GM21619 (cell line): Measurements from ENCODE around the gene KLHL33.

Experiments used
- ATAC-seq: cut with Tn5 transposase; IDR thresholded peaks from one replicate; pipeline ENCODE4 v1.9.1; 2021; ENCODE audit not compliant: unreplicated experiment

KLHL33 gene

DNA sequence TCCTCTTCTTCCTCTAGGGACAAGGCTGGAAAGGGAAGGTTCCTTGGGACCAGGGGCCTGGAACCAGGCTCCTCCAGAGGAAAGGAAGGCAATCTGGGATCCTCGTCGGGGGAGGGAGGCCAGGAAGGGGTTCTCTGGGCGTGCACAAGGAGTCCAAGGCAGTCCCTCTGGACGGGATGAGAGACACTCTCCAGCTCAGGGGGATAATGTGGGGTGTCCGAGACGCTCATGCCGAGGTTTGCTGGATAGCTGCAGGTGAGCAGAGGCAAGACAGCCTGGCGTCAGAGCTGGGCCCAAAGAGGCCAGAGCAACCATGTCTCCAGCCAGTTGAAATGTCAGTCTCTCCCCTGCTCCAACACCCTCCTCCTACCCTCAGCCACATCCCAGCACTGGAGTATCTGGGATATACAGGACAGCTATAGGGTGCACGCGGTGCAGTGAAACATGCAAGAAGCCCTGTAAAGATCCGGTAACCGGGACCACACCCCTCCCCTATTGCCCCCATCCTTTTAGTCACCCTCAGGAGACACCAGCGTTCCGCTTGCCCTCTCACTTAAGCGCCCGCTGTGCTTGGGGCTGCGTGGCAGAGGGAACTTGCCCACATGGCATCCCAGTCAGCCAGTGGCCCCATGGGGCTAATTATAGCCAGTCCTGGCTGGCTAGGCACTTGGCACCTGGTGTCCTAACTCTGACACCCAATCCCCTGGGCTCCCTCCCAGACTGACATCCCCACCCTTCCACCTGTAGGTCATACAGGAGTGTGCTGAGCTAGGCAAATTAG lies at the start of gene KLHL33:
TSS of gene KLHL33 (minus strand) at position 585 of the 781 bp plus-strand sequence. CDS start at position 230, 355 bp downstream.
- ATAC-seq = no peak

- ATAC-seq = no peak
Measured at GRCh38 chr14:20482382-20482781, 46.4 kb upstream of the KLHL33 start.

GRCh38 chr14:20478894-20479293 lies 42.9 kb upstream of the KLHL33 start:
- ATAC-seq = no peak

DNA sequence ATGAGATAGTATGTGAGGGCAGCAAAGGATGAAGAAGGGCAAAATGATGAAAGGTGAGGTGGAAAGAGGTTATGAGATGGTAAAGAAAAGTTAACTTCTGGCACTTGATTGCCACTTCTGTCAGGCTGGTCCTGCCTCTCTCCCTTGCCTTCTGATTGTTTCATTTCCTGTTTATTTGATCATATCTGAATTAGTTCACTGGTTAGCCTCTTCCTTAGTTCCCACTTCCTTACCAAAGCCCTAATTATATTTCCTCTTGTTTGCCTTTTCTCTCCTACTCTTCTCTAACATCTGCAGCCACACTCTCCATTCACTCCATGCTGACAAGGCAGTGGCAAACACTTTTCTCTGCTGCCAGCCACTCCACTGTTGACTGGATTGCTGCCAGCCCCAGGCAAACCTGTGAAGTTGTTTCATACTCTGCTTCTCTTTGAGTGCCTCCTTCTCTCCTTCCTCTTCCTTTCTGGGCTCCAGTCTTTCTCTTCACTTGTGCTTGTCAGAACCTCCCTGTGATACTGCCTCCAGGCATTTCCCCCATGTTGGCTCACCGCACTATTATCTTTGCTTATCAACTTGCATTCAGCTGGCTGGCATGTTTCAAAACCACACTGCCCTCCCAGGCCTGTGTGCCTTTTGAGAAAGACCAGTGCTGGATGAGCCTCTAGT lies 41.4 kb upstream of the KLHL33 start:
- ATAC-seq = no peak

GRCh38 chr14:20476776-20477175 lies 40.8 kb upstream of the KLHL33 start:
- ATAC-seq = no peak

DNA sequence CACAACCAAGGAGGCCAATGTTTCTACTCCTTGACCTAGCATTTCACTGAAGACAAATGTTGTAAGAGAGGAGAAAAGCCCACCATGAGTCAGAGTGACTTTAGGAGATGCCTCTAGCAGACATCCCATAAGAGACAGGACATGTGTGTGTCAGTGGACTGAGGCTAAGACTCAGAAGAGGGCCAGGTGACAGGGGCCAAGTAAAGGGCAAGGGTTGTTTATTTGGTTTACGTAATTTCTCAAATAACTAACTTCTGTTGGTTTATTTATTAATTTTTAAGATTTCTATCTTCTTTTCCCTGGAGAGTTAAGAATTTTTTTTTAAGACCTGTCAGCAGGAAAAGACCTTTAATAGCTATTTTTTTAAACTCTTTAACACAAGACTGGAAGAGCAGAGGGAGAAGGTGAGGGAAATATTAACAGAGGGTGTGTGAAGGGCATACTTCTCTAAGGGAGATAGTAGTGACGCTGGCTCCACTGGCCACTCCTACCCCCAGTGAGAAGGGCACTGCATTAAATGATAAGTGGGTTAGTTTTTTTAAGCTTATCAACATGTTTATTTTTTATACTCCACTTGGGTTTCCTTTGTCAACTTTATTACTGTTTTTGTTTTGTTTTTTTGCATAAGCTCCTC lies 36.7 kb upstream of the KLHL33 start:
- ATAC-seq = no peak

GRCh38 chr14:20470603-20470901 lies 34.6 kb upstream of the KLHL33 start:
- no peak for ATAC-seq

DNA sequence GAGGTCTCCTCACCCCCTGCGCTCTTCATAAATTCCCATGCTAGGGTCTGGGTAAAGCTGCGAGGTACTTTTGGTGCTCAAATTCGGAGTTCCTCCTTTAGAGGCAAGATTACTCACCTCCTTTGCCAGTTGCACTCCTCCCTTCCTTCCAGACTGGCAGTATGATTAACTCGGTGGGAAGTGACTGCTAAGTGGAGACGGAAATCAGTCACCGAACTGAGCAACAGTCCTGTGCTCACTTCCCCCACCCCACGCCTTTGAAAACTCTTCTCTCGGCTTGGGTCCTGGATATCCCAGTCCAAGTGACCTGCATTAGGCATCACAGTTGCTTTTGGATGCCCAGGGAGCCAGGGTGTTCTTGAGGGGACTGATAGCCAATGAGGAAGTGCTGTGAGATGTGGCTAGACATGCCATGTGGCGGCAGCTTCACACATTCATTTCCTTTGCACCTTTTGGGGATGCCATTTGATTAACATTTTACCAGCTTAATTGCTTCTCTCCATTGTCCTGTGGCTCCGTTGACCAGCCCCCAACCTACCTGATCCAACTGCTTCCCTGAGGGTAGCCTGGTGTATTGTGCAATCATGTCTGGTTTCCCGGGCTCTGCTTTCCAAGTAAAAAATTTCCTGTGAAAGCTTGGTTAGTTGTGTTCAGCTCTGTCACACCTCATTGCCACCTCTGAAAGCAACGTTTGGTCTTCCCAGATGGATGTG lies 34.1 kb upstream of the KLHL33 start:
- peak; percentile 44 for ATAC-seq

DNA sequence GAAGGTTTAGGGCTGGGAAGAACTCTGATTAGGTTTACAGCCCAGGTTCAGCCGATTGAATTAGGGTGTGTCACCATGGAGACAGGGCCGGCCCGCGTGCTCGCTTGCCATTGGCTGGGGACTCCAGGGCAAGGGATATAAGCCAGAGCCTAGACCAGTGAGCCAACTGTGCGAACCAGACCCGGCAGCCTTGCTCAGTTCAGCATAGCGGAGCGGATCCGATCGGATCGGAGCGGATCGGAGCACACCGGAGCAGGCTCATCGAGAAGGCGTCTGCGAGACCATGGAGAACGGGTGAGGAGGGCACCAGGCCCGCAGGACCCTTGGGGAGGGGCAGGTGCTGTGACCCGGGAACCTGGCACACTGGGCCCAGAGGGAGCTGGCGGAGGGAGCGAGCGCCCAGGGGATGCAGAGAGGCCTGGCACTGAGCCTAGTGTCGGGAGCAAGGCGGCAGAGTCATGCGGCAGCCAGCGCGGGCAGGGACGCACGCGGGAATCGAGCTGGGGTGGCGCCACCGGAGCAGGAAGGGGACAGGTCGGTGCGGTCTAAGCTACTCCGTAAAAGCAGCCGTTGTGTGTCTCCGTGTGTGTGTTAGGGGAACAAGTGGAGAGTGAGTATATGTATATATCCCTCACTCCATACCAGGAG lies 33.4 kb upstream of the KLHL33 start, which contains the start of gene PNP:
TSS of gene PNP (plus strand) at position 165 of the 648 bp plus-strand sequence. CDS start at position 284, 119 bp downstream.
- peak; percentile 94 for ATAC-seq

DNA sequence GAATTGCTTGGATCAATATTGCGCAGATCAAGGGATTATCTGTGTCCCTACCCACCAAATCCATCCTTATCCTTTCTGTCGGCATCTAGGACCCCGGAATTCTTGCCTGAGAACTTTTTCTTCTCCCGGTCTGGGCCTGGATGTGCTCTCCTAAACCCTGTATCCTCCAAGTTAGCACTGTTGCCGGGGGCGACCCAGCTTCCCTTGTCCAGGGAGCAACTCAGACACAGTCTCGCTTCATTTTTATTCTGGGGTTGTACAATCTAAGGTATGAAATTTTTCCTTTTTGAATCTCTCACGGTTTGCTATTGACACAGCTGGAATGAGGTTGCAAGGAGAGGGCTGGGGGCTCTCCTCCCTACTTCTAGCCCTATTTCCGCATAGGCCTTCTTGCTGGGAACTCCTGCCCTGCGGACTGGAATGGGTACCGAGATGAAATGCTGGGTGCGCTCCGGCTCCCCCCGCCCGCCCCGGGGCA lies 32.8 kb upstream of the KLHL33 start:
- ATAC-seq = peak; percentile 6

DNA sequence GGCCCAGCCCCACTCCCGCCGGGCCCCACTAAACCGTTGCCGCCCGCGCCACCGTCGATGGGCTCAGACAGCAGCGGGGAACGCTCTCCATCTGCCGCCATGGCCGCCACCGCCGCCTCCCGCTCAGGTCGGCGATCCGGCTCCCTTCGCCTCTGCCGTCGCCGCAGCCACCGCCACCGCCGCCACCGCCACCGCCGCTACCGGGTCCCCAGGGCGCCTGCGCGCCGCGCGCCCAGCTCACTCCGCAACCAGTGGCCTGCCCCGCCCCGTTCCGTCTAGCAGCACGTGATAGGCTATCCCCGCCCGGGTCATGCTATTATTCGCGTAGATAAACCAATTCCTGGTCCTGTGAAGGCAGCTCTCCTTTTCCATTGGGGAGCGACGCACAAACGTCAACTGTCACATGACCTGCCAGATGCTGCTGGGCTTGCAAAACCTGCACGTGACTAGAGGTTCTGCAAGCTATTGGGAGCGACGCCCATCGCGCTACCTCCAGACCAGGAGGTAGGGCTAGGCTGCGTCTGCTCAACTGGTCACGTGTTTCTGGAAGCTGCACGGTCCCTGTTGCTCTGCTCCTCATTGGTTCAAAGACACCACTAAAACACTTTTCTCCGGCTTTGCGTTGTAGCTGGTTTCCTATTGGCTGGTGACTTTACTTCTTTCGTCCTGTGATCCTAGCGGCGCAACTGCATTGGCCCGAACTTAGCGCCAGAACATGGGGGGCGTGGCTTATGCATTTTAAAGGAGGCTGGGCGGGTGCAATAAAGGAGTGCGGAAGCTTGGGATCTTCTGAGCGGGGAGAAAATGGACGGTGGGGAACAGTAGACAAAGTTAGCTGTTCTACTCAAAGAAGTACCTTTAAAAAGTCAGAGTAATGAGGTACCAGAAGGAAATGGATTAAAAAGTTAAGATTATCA lies 25.5 kb upstream of the KLHL33 start, which contains the start of gene PIP4P1:
TSS of gene PIP4P1 (minus strand) at position 210 of the 917 bp plus-strand sequence. CDS start at position 101, 109 bp downstream.
- peak; percentile 91 for ATAC-seq

GRCh38 chr14:20460458-20461224 lies 24.7 kb upstream of the KLHL33 start:
- peak; percentile 7 for ATAC-seq

DNA sequence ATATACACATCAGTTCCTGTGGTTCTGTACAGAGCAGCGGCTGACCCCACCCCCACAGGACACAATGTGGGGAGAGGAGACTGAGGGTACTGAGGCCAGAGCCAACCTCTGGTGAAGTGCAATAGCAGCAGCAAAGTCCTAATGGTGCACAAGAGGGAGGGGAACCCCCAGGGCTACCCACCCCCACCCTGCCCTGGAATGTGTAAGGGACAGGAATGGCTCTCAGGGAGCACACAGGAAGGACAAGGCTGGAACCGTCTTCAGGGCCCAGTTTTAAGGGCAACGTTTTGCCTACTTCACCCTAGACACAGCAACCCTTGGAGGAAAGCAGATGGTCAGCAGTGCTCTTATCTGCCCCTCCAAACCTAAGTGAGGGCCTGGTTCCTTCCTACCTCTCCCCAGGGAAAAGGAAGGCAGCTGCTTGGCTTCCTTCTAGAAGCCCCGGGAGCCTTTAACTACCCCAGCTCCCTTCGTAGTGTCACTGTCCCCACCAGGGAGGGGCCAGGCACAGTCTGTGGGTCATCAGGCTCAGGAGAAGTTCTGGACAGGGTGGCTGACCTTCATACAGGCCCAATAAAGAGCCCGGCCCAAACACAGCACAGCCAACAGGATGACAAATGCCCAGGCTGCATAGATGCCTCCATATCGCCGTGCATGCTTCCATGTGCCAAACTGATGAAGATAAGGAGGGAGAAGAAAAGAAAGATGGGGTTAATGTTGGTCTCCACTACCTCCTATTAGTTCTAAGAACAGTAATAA lies 22.2 kb upstream of the KLHL33 start:
- no peak for ATAC-seq

DNA sequence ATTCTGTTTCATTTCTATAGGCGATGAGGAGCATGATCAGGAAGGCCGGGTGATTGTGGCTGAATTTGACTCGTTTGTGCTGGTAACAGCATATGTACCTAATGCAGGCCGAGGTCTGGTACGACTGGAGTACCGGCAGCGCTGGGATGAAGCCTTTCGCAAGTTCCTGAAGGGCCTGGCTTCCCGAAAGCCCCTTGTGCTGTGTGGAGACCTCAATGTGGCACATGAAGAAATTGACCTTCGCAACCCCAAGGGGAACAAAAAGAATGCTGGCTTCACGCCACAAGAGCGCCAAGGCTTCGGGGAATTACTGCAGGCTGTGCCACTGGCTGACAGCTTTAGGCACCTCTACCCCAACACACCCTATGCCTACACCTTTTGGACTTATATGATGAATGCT lies 21.0 kb upstream of the KLHL33 start:
- ATAC-seq = no peak

- peak; percentile 40 for ATAC-seq
Measured at GRCh38 chr14:20455355-20456300, 19.7 kb upstream of the KLHL33 start.

GRCh38 chr14:20454516-20455354 lies 18.8 kb upstream of the KLHL33 start, which contains the start of the genes APEX1 and OSGEP:
Gene APEX1 (plus strand): TSS chr14:20455226. CDS start chr14:20455646, 420 bp downstream.
Gene OSGEP (minus strand): TSS chr14:20454812. CDS start chr14:20454683, 129 bp downstream.
- peak; percentile 83 for ATAC-seq
